ENCODE measurements around the gene MZT1.

Gene MZT1

DNA sequence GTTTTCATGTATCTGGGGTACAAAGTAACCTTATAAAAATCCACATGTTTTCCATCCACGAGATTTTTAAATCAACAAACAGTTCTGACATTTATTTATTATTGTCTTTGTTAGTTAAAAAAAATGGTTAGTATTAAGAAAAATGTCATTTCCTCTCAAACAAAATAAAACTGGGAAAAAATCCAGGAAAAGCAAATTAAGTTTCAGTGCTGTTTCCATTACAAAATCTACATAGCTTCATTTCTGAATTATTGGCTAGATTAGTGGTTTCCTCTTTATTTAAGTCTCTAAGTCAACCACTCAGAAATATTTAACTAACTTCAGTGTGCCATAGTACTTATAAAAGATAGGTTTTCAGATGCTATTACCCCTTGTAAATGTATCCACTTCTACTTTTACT lies 49.1 kb downstream of the MZT1 start:
- DNase-seq = no peak

DNA sequence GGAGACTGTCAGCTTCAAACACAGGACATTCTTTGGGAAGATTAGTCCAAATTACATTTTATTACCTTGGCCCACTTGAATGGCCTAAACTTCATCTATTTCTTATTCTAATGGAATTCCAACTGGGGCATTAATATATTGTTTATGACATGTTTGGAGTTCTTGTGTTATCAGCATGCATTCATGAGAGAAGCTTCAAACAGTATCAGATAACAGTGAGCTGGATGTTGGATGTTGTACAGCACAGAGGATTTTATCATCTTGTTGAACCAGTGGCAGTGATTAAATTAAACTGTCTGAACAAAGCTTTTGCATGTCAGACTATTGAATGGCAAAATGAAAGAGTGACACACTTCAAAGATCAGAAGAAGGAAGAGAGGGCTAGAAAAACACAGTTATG lies 50.0 kb downstream of the MZT1 start:
- no peak for DNase-seq

DNA sequence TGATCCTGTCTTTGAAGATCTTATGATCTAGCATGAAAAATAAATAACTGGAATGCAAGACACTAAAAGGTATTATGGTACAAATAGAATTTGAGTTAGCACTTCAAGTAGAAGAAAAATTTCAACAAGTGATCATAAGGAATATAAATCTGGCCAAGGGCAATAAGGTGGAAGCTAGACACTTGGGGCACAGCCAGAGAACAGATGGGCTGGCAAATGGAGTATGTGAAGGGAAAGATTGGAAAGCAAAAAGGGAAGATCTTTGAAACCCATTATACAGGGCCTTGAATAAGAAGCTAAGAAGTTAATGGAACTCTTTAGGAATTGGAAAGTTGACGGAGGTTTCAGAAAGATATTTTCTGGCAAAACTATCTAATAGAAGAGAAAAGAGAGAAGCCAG lies 61.0 kb downstream of the MZT1 start:
- no peak for DNase-seq

DNA sequence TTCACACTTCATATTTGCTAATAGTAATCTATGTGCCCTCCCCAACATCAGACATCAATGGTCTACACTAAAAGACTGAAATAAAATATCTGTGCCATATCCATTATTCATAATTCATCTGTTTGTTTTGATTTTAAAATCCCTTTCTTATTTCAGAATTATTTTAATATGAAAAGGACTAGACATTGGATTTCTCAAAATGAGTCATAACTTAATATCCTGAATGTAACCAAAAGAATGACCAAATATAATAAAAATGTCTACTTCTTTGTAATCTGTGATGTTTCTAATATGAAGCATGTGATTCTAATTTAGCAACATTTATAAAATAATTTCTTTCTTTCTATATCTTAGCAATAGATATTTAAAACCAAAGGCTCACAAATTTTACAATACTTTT lies 64.9 kb downstream of the MZT1 start:
- no peak for DNase-seq
